Esophagus squamous epithelium (tissue), 4 donors: ENCODE measurements around the gene CUBN.

Source experiments
- POLR2A ChIP-seq, 4 donors: fragments of 450-650 bp; IDR thresholded peaks; one replicate each; pipeline ENCODE4 v1.6.1; 2017; ENCODE audit warnings: antibody characterized with exemption in 4 of 4, mild to moderate bottlenecking in 4 of 4, moderate library complexity in 3 of 4
- TF ChIP-seq, protein P1 (sequence below), 6 experiments: fragments of 450-650 bp in 4 of 6; fragments of 200-600 bp in 2 of 6; sonication (generic) in 2 of 6; IDR thresholded peaks; one replicate each; pipeline ENCODE4 v1.5.1; 2016 to 2019; ENCODE audit warnings: antibody characterized with exemption in 6 of 6, mild to moderate bottlenecking in 4 of 6, moderate library complexity in 4 of 6

DNA sequence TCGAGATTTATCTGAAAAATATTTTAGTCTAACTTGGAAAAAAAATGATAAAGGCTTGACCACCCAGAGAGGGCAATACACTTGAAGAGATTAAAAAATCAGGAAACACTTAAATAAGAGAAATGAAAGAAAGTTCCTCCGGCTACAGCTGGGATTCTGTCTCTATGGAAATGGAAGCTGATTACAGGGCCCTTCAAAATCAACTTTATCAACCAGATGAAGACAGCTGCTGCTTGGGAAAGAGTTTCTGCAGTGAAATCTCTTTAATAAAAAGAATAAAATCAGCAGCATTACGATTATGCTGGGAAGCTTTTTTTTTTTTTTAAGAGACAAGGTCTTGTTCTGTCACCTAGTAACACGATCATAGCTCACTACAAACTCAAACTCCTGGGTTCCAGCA, 316.9 kb downstream of the CUBN start:
- TF ChIP-seq, protein P1, sequence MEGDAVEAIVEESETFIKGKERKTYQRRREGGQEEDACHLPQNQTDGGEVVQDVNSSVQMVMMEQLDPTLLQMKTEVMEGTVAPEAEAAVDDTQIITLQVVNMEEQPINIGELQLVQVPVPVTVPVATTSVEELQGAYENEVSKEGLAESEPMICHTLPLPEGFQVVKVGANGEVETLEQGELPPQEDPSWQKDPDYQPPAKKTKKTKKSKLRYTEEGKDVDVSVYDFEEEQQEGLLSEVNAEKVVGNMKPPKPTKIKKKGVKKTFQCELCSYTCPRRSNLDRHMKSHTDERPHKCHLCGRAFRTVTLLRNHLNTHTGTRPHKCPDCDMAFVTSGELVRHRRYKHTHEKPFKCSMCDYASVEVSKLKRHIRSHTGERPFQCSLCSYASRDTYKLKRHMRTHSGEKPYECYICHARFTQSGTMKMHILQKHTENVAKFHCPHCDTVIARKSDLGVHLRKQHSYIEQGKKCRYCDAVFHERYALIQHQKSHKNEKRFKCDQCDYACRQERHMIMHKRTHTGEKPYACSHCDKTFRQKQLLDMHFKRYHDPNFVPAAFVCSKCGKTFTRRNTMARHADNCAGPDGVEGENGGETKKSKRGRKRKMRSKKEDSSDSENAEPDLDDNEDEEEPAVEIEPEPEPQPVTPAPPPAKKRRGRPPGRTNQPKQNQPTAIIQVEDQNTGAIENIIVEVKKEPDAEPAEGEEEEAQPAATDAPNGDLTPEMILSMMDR (IDR thresholded peaks at IDR 0.05), result no peak
- TF ChIP-seq POLR2A (IDR thresholded peaks at IDR 0.05), result no peak
